ENCODE results near the gene NAV2. TPM values are rescaled to one million over a fixed set of nuclear protein-coding genes. Genes with fewer than 3 reads are reported as not detected.
A peak's percentile ranks its signal among the peaks of the same experiment; 100 is the strongest.

NAV2 gene
- total RNA-seq, 1 experiment from 2014 or later, result 63.5 TPM

DNA sequence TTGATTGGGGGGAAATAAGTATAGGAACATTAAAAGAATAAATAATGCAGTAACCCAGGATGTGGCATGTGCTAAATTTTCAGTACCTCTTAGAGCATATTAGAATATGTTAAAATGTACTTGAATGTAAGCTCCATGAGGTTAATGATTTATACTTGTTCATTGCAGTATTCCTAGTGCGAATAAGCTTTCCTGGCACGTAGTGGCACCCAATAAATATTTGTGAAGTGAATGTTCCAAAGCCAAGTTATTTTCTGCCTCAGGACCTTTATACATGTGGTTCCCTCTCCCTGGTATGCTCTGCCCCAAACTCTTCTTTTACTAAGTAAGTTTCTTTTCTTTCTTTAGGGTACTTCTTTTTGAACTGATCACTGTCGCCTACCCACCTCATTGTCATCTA lies 328.9 kb downstream of the NAV2 start:
- peaks cover 43% of the 10 kb centered on the region for H3K4me1 Mint-ChIP-seq (ENCODE audit: low read depth, unreplicated experiment)

DNA sequence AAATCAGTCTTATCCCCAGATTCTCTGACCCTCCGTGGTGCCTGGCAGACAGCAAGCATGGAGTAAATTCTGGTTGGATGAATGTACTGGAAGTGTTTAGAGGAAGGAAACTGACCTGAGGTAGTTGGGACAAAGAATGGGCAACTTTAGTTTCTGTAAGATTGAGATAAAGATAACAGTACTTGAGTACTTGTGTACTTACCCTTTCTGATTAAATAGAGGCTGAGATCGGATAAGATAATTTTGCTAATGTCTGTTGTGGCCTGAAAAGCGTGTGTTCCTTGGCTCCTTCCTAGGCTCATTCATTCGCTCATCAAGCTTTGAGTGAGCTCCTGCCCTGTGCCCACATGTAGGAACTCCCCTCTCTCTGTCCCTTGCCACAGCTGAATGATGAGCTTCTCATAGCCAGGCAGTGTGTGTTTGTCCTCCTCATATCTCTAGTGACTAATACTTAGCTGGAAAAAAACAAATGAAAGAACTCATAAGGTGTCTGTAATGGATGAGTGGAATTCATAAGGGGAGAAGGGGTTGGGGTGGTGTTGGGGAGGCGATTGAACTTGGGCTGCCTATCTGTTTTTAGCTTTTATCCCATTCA lies 329.5 kb downstream of the NAV2 start:
- BruUV-seq (replicated peaks), result no TSS peak
- Histone ChIP-seq H3K36me3 (ENCODE audit: control insufficient read depth, insufficient read depth, low read length) (peaks cover 5% of the 10 kb centered on the region; the same call in 1 of the 2 replicates), H3K4me1 (peaks cover 48% of the 10 kb centered on the region), H3K9me3 (no peaks in the 10 kb centered on the region), H3K27me3 (replicated peaks; ENCODE audit: control insufficient read depth, insufficient read depth, low read length) (no peaks in the 10 kb centered on the region), H3K4me3 (ENCODE audit: low read depth, low read length) (no peak overlapping the region)
- peak overlapping the region; percentile 48 for H3K27ac Mint-ChIP-seq (ENCODE audit: unreplicated experiment)
- POLR2A ChIA-PET, result no interaction called here
- H3K9me3 Mint-ChIP-seq (ENCODE audit: unreplicated experiment), result no peaks in the 10 kb centered on the region
- intact Hi-C loops (cut with micrococcal nuclease; ENCODE audit: unreplicated experiment), result no loop called here
- TF ChIP-seq, protein P1, sequence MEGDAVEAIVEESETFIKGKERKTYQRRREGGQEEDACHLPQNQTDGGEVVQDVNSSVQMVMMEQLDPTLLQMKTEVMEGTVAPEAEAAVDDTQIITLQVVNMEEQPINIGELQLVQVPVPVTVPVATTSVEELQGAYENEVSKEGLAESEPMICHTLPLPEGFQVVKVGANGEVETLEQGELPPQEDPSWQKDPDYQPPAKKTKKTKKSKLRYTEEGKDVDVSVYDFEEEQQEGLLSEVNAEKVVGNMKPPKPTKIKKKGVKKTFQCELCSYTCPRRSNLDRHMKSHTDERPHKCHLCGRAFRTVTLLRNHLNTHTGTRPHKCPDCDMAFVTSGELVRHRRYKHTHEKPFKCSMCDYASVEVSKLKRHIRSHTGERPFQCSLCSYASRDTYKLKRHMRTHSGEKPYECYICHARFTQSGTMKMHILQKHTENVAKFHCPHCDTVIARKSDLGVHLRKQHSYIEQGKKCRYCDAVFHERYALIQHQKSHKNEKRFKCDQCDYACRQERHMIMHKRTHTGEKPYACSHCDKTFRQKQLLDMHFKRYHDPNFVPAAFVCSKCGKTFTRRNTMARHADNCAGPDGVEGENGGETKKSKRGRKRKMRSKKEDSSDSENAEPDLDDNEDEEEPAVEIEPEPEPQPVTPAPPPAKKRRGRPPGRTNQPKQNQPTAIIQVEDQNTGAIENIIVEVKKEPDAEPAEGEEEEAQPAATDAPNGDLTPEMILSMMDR (IDR thresholded peaks at IDR 0.05; ENCODE audit: insufficient read depth in 1 of 2, low read depth in 1 of 2, low read length in 1 of 2, severe bottlenecking in 1 of 2, unreplicated experiment in 1 of 2), result no peak
- no peaks in the 10 kb centered on the region for H3K27me3 Mint-ChIP-seq (ENCODE audit: insufficient read depth, unreplicated experiment)
- peak overlapping the region; percentile 22 for H3K4me3 Mint-ChIP-seq (ENCODE audit: unreplicated experiment)
- peaks cover 78% of the 10 kb centered on the region for H3K36me3 Mint-ChIP-seq (ENCODE audit: insufficient read depth, unreplicated experiment)
- no peak for DNase-seq
- peaks cover 37% of the 10 kb centered on the region for H3K4me1 Mint-ChIP-seq (ENCODE audit: low read depth, unreplicated experiment)
- CTCF ChIA-PET, result interaction anchor here (1.1 kb wide), 2 partner anchors 11 to 70 kb away, joined by 3 read pairs; no protein-coding TSS in a partner anchor

More for the DNA sequence above, 328.9 kb downstream of the NAV2 start:
- Mint-ChIP-seq H3K4me3 (ENCODE audit: unreplicated experiment) (no peak overlapping the region), H3K36me3 (ENCODE audit: insufficient read depth, unreplicated experiment) (peaks cover 80% of the 10 kb centered on the region), H3K27ac (ENCODE audit: unreplicated experiment) (peak overlapping the region; percentile 48), H3K27me3 (ENCODE audit: insufficient read depth, unreplicated experiment) (no peaks in the 10 kb centered on the region), H3K9me3 (ENCODE audit: unreplicated experiment) (no peaks in the 10 kb centered on the region)
- Histone ChIP-seq H3K4me3 (ENCODE audit: low read depth, low read length) (no peak overlapping the region), H3K27me3 (replicated peaks; ENCODE audit: control insufficient read depth, insufficient read depth, low read length) (no peaks in the 10 kb centered on the region), H3K4me1 (peaks cover 55% of the 10 kb centered on the region), H3K36me3 (ENCODE audit: control insufficient read depth, insufficient read depth, low read length) (peaks cover 5% of the 10 kb centered on the region; the same call in 1 of the 2 replicates), H3K9me3 (no peaks in the 10 kb centered on the region)
- TF ChIP-seq, protein P1 (IDR thresholded peaks at IDR 0.05; ENCODE audit: insufficient read depth in 1 of 2, low read depth in 1 of 2, low read length in 1 of 2, severe bottlenecking in 1 of 2, unreplicated experiment in 1 of 2), result no peak
- ChIA-PET CTCF (interaction anchor here (1.1 kb wide), 1 partner anchor 11 kb away, joined by 3 read pairs; no protein-coding TSS in a partner anchor), POLR2A (no interaction called here)
- no TSS peak for BruUV-seq (replicated peaks)
- intact Hi-C loops (cut with micrococcal nuclease; ENCODE audit: unreplicated experiment), result no loop called here
- no peak for DNase-seq

DNA sequence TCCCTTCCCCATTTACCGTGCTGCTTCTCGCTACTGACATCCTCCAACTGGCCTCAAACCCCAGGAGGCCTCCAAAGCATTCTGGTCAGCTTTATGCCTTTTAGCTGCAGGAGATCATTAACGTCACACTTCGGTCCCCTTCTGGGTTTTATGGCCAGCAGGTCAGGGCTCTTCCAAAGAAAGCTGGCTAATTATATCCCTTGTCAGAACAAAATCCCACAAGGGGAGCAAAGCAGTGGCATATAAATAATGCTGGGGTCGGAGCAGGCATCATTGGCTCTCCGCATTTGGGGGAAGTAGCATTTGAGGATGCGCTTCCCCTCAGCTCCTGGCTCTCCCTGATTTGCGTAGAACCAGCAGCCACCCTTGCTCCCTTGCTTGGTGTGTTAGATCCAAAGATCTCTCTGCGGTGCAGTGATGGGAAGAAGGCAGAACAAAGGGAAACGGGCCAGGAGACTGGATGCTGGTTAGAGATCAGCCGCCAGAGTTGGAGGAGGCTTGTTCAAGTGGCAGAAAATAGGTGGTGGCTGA lies 330.2 kb downstream of the NAV2 start:
- ChIA-PET CTCF (interaction anchor here (1.1 kb wide), 1 partner anchor 69 kb away, joined by 3 read pairs; no protein-coding TSS in a partner anchor), POLR2A (no interaction called here)
- no peak for DNase-seq
- no peaks in the 10 kb centered on the region for H3K27me3 Mint-ChIP-seq (ENCODE audit: insufficient read depth, unreplicated experiment)
- H3K4me3 Mint-ChIP-seq (ENCODE audit: unreplicated experiment), result no peak overlapping the region
- no peak overlapping the region for H3K4me3 ChIP-seq (ENCODE audit: low read depth, low read length)
- no peak overlapping the region for H3K27ac Mint-ChIP-seq (ENCODE audit: unreplicated experiment)
- no peaks in the 10 kb centered on the region for H3K27me3 ChIP-seq (replicated peaks; ENCODE audit: control insufficient read depth, insufficient read depth, low read length)
- H3K36me3 Mint-ChIP-seq (ENCODE audit: insufficient read depth, unreplicated experiment), result peaks cover 78% of the 10 kb centered on the region
- BruUV-seq (replicated peaks), result no TSS peak
- no peaks in the 10 kb centered on the region for H3K9me3 ChIP-seq
- intact Hi-C loops (cut with micrococcal nuclease; ENCODE audit: unreplicated experiment), result no loop called here
- H3K9me3 Mint-ChIP-seq (ENCODE audit: unreplicated experiment), result no peaks in the 10 kb centered on the region
- peaks cover 5% of the 10 kb centered on the region; the same call in 1 of the 2 replicates for H3K36me3 ChIP-seq (ENCODE audit: control insufficient read depth, insufficient read depth, low read length)
- peaks cover 41% of the 10 kb centered on the region for H3K4me1 ChIP-seq
- H3K4me1 Mint-ChIP-seq (ENCODE audit: low read depth, unreplicated experiment), result peaks cover 29% of the 10 kb centered on the region
- TF ChIP-seq, protein P1 (IDR thresholded peaks at IDR 0.05; ENCODE audit: insufficient read depth in 1 of 2, low read depth in 1 of 2, low read length in 1 of 2, severe bottlenecking in 1 of 2, unreplicated experiment in 1 of 2), result no peak
